KG1 (cell line): ENCODE data around the gene MSI2.
"Not testable (repeated sequence)": the region's sequence is repeated elsewhere in the genome, so short reads cannot be mapped to it uniquely, and the experiment has no call there.

Source experiments
- DNase-seq: peaks from one replicate; lab custom pipeline; 2025; lab: John Stamatoyannopoulos, UW

Gene MSI2

GRCh38 chr17:57255776-57256681 is at the start of gene MSI2:
TSS of gene MSI2 (plus strand) at chr17:57256523. CDS start at chr17:57256743, 220 bp downstream.
- DNase-seq: peak; percentile 31

DNA sequence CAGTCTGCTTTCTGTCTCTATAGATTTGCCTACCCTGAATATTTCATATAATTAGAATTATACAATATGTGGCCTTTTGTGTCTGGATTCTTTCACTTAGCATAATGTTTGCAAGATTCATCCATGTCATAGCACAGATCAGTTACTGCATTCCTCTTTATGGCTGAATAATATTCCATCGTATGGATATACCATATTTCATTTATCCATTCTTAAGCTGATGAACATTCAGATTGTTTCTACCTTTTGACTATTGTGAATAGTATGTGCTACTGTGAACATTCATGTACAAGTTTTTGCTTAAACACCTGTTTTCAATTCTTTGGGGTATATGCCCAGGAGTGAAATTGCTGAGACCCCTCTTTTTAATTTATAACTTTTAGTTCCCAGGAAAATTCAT is 49.4 kb upstream of the MSI2 start:
- no peak for DNase-seq

GRCh38 chr17:57207396-57207795 is 48.9 kb upstream of the MSI2 start:
- DNase-seq: no peak

DNA sequence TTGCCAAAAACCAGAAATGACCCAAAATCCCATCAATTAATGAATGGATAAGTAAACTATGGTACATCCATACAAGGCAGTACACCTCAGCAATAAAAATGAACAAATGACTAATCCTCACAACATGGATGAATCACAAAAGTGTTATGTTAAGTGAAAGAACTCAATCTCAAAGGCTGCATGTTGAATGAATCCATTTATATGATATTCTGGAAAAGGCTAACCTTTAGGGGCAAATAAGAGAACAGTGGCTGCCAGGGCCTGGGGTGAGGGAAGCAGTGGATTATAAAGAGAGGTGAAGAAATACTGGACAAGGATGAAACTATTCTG is 46.1 kb upstream of the MSI2 start:
- DNase-seq: no peak

GRCh38 chr17:57210972-57211411 is 45.3 kb upstream of the MSI2 start:
- DNase-seq: no peak

DNA sequence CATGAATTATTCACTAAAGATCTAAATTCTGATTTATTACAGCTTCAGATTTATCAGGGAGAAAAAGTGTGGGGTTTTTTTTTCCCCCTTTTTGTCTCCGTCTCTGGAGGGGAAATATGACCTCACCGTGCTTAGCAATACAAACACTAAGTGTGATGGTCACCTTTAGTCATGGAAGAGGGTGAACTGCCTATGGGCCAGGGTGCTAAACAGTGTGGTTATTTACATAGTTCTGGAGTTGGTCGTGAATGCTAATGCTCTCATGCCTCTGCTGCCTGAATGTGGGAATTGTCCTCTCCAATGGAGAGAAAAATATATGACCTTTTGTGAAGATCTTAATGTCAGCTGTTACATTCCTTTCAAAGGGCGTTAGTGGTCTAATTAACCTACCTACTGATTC is 44.8 kb upstream of the MSI2 start:
- DNase-seq: no peak

DNA sequence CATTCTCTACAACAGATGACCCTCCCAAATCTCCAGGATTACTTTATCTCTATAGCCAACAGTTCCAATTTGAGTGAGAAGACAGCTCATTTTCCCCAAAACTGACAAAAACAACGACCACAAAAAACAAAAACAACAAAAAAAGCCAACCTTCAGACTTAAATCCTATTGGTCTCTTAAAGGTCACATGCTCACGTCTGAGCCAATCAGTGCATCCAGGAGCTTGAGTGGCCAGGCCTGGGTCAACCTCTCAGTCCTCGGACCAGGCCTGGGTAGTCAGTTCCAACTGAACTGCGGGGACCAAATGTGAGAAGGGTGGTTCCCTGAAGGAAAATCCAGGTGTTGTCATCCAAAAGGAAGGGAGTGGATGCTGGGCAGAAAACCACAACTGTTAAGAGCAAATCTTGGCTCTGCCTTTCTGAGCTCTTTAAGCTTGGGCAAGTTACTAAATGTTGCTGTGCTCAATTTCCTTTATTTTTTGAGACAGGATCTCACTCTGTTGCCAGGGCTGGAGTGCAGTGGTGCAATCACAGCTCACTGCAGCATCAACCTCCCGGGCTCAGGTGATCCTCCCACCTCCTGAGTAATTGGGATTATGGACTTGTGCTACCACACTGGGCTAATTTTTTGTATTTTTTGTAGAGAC is 43.0 kb upstream of the MSI2 start:
- no peak for DNase-seq

DNA sequence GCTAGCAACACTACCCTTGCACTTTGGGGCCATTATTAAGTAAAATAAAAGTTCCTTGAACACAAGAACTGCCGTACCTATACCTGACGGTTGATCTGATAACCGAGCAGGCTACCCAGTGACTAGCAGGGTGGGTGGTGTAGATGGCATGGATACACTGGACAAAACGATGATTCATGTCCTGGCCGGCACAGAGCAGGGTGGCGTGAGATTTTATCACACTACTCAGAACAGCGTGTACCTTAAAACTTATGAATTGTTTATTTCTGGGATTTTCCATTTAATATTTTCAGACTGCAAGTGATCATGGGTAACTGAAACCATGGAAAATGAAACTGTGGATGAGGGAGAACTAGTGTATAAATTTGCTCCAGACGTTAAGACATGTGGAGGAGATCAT is 41.0 kb upstream of the MSI2 start:
- no peak for DNase-seq

DNA sequence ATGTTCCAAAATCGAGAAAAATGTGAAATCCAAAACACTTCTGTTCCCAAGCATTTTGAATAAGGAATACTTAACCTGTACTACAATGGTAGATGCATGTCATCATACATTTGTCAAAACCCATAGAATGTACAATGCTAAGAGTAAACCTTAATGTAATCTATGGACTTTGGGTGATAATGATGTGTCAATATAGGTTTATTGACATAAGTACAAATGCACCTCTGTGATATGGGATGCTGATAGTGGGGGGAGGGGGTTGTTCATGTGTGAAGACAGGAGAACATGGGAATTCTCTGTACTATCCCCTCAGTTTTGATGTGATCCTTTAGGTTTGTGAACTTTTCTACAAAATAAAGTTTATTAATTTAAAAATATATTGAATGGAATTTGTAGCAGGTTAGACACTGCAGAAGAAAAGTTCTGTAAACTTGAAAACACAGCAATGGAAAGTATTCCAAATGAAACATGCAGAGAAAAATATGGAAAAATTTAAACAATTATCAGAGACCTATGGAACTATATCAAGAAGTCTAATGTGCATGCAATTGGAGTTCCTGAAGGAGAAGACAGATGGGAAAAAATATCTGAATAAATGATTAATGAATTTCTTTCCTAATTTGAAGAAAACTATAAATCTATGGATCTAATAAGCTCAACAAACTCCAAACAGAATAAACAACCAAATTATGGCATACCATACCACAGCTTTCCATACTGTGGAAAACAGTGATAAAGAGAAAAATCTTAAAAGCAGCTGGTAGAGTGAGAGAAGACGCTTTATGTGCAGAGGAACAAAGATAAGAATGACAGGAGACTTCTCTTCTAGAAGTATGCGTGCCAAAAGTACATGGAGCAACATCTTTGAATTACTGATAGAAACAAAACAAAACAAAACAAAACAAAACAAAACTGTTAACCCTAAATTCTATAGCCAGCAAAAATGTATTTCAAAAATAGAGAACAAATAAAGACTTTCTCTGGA is 34.7 kb upstream of the MSI2 start:
- DNase-seq: no peak

GRCh38 chr17:57222422-57222821 is 33.9 kb upstream of the MSI2 start:
- not testable (repeated sequence) for DNase-seq

DNA sequence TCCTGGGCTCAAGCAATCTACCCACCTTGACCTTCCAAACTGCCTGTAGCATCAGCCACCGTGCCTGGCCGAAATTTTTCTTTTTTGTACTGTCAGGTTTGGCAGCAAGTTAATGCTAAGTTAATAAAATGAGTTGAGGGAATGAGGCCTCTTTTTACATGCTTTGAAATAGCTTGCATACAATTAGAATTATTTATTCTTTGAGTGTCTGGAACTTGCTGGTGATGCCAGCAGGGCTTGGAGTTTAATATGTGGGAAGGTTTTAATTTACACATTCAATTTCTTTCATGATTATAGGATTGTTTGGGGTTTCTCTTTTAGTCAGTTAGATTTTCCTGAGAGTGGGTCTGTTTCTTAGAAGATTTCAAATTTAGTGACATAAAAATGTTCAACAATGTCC is 31.2 kb upstream of the MSI2 start:
- DNase-seq: no peak

DNA sequence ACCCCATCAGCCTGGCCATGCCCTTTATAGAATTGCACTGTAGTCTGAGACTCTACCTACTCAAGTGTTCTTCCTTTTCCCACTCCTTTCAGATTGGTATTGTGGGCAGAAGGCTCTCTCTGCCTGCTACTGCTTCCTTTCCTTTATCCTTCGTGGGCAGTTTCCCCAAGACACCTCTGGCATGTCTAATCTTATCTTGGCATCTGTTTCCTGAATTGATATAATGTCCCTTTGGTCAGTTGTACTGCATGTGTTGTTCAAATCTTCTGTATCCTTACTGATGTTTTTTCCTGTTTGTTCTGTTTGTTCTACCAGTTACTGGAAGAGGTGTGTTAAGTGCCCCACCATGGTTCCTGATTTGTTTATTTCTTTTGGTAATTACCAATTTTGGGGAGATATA is 29.5 kb upstream of the MSI2 start:
- DNase-seq: no peak

GRCh38 chr17:57228911-57229310 is 27.4 kb upstream of the MSI2 start:
- no peak for DNase-seq

DNA sequence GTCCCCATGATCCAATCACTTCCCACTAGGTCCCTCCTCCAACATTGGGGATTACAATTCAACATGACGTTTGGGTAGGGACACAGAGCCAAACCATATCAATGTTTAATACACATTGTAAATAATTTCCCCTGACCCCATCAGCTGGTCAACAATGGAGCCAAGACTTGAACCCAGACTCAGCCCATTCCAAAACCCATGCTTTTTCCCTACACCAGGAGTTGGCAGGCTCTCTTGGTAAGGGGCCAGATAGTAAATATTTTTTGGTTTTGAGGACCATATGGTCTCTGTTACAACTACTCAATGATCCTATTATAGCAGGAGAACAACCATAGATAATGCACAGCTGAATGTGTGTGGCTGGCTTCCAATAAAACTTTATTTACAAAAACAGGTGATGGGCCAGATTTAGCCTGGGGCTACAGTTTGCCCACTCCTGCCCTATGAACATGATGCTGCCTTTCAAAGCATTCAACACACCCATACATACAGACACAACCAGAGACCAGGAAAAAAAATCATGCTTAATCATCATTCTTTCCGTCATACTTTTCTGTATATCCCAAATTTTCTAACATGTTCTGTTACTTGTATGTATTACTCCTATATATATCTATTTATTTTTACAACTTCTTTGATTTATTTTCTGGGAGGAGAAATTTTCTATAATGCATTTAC is 22.1 kb upstream of the MSI2 start:
- DNase-seq: no peak

DNA sequence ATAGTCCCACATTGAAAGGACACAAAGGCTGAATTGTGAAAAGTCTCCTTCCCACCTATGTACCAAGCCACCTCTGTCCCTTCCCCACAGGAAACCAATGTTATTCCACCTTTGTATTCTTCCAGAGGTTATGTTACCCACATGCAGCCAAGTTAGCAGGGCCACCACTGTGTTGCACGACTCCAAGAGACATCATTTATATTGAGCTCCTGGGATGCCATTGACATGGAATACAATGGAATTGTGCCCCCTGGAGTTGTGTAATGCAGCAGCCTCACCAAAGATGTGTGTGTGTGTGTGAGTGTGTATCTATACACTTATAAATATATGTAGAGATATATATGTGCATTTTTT is 21.6 kb upstream of the MSI2 start:
- DNase-seq: no peak

DNA sequence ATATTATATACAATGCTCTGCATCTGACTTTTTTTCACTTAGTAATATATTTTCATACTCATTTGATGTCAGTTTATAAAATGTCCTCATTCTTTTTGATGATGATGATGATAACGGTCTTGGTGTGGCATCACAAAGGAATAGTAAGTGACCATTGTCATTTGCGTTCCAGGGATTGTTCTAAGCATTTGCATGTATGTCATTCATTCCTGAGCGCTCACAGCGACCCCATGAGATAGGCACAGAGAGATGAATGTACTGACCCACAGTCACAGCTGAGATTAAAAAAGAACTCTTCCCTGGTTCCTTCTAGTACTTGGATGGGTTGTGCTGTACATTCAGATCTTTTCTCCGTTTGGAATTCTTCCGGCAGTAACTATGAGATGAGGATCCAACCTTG is 21.2 kb upstream of the MSI2 start:
- DNase-seq: no peak

DNA sequence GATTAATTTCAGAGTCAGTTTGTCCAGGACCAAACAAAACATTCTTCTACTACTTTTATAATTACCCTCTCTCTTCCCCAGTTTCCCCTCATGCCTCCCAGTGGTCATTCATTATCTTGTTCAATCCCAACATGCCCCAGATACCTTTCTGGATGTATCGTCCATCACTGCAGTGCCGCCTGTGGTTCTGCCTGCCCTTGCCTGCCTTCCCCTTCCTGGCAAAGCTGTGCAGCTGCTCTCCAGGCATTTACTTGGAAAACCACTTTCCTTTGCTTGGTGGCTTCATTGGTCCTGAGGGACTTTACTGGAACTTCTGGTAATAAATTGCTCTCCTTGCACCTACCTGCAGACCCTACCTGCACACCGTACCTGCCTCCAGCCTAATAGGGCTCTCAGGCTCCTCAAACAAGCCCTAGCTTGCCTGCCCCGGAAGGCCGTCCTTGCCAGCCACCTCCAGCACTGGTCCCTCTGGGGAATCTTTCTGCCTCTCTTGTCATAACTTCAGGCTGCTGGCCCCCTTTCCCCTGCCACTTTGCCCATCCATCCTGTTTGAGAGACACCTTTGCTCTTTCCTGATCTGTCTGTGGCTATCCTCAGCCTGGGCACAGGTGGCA is 19.5 kb upstream of the MSI2 start:
- no peak for DNase-seq

GRCh38 chr17:57240648-57241047 is 15.7 kb upstream of the MSI2 start:
- no peak for DNase-seq

DNA sequence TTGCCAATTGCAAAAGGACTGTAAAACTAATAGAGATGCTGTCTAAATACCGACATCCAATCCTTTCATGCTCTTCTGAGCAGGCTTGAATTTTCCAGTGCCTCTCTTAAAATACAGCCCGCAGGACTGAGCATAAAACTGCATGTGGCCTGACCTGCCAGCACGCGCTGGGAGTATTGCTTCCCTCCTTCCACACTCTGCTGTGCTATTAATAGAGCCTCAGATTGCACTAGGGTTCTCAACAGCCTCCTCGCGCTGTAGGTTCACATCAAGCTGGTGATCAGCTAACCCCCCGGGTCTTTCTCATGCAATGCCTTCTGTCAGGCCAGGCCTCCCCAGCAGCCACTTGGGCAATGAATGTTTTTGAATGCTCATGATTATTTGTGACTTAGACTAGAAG is 14.2 kb upstream of the MSI2 start:
- DNase-seq: no peak

DNA sequence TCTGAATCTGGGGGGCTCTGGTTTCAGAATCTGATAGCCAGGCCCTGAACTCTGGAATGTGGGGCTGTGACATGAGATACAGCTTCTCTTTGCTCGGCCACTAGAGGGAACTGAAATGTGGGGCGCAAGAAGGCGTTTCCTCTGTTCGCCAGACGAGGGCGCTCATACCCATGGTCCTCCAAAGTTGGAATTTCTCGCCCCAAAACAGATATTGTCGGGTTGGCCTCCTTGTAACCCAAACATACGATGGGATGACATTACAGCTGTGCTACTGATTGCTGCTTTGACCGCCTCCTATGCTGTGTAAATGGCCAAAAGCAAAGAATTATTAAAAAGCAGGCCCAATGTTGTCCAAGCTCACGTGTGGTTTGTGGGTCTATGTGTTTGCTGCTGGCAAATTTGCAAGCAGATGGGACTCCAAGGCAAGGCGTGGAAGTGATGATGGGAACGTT is 13.1 kb upstream of the MSI2 start:
- DNase-seq: peak; percentile 41

DNA sequence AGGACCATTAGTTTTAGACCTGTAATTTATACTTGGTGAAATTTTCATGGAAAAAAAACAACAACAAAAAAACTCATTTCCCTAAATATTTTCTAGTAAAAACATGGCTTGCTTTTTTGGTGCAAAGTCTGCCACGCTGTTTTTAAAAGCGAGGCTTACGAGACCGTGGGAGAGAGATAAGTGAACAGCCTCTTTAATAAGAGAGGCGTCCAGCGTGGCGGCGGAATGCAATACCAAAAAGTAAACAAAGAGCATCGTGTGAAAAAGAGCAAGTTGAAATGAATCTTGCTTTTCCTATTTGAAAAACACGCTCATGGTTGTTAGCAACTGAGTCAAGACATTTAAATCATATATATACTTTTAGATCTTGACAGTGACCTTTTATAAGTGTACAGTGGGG is 10.5 kb upstream of the MSI2 start:
- DNase-seq: no peak
